ENCODE measurements around the gene CDH13.

The CDH13 gene

GRCh38 chr16:83115491-83116232 lies 488.9 kb downstream of the CDH13 start:
- TF ChIP-seq CTCF (IDR thresholded peaks at IDR 0.05): no peak
- TF ChIP-seq ZFX (IDR thresholded peaks at IDR 0.05; ENCODE audit: borderline replicate concordance): no peak
- H3K27ac ChIP-seq: no peak overlapping the region

- no peak for TF ChIP-seq ZFX (IDR thresholded peaks at IDR 0.05; ENCODE audit: borderline replicate concordance)
- TF ChIP-seq CTCF (IDR thresholded peaks at IDR 0.05): no peak
- no peak overlapping the region for H3K27ac ChIP-seq
Measured at GRCh38 chr16:83116274-83116892, 489.6 kb downstream of the CDH13 start.

GRCh38 chr16:83117810-83118209 lies 491.0 kb downstream of the CDH13 start:
- TF ChIP-seq CTCF (IDR thresholded peaks at IDR 0.05): no peak
- no peak overlapping the region for H3K27ac ChIP-seq

- TF ChIP-seq ZFX (IDR thresholded peaks at IDR 0.05; ENCODE audit: borderline replicate concordance) (no peak), CTCF (IDR thresholded peaks at IDR 0.05) (no peak)
- no peak overlapping the region for H3K27ac ChIP-seq
Measured at GRCh38 chr16:83118365-83118764, 491.6 kb downstream of the CDH13 start.

GRCh38 chr16:83125999-83126568 lies 499.3 kb downstream of the CDH13 start:
- no peak for TF ChIP-seq ZFX (IDR thresholded peaks at IDR 0.05; ENCODE audit: borderline replicate concordance)
- TF ChIP-seq CTCF (IDR thresholded peaks at IDR 0.05): no peak
- no peak overlapping the region for H3K27ac ChIP-seq

- no peak overlapping the region for H3K27ac ChIP-seq
- TF ChIP-seq ZFX (IDR thresholded peaks at IDR 0.05; ENCODE audit: borderline replicate concordance) (no peak), CTCF (IDR thresholded peaks at IDR 0.05) (no peak)
Measured at GRCh38 chr16:83128041-83128440, 501.3 kb downstream of the CDH13 start.

- TF ChIP-seq ZFX (IDR thresholded peaks at IDR 0.05; ENCODE audit: borderline replicate concordance) (no peak), CTCF (IDR thresholded peaks at IDR 0.05) (no peak)
Measured at GRCh38 chr16:83130039-83130438, 503.3 kb downstream of the CDH13 start.

More at GRCh38 chr16:83130039-83130438, 503.3 kb downstream of the CDH13 start:
- H3K27ac ChIP-seq: no peak overlapping the region
